Stimulated activated CD8-positive, alpha-beta memory T cell treated with anti-CD3 and anti-CD28 coated beads, Interleukin-15, amount 100 ng/mL, for 48 hours (primary cell): Measurements from ENCODE around the gene ZBTB14.

Experiments used
- DNase-seq, 2 donors: peaks; one replicate each; pipeline ENCODE4 v3.0.0-alpha.2; 2020; ENCODE audit warnings: low read depth in 2 of 2

Gene ZBTB14

DNA sequence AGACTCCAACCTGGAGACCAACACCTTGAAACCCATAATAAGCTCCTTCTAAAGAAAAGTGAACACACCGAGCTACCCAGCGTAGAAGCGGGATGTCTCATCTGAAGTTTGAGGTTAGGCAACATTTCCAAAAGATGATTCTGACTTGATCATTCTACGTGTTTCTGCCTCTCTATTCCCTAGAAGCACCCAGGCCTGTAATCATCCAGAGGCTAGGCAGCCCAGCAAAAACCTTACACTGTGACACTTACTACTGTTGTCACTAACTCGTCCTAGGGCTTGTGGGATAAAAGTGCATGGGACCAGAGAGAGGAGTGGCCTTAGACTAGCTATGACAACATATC is 1.4 kb downstream of the ZBTB14 start:
- no peak for DNase-seq

DNA sequence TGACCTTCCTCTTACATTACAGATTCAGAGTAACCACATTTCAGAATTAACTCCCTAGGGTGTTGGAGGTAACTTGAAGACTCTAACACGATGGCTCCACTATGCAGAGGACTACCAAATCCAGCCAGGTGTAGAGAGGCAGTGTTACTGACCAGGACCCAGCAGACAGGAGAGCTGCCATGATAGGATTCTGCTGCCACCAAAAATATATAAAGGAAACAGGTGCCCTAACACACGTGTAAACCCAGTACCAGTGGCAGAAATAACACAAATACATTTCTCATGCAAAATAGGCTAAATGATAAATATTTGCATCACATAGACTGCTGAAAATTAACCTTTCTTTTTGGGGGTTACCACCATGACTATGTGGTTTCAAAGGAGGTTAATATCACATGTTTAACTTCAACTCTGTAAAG is 7.0 kb downstream of the ZBTB14 start:
- DNase-seq = no peak

DNA sequence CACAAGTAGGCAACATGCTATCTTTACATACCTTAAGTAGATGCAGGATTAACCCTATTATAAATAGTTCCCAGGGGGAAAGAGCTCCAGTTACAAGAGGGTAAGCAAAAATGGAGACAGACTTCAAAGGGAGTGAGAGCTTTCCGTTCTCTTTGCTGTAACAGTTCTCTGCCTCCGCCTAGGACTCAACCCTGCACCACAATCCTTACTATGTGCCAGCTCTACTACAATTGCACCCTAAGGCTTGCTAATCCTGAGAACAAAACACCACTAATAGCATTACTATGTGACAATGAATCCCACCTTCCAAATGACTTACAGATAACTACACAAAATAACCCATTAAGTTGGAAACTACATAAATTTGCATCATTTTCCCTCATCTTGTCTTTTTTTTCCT is 7.7 kb downstream of the ZBTB14 start:
- no peak for DNase-seq

DNA sequence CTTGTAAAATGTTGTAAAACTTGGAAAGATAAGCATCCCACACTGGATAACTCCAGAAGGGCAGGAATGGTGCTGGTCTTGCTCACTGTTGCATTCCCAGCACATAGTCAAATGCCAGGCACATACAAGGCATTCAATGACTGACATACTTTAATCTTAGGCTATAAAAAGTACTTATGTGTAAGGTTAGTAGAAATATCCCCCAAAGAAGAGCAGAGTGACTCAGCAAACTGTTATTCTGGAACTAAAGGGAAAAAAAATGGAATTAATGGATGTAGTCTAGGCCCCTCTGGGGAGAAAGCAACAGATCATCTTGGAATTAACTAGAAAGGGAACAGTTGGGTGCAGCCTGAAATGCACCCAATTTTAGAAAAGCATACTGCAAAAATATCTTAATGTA is 9.0 kb downstream of the ZBTB14 start:
- DNase-seq = no peak

DNA sequence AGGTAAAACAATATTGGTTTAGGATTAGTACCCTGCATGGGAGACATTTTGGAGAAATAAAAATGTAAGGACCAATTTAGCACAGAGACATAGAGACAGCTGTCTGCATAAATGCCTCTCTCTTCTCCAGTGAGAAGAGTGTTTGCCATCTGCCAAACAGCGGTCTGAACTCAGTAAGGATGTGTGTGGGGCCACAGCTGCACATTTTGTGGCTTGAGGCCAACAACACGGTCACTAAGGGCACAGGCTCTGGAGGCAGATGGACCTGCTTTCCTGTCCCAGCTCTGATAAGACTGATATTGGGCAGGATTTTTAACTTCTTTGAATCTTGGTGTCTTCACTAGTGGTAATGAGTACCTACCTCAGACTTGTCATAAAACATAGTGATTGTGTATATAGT is 10.2 kb downstream of the ZBTB14 start:
- DNase-seq = no peak

GRCh38 chr18:5284808-5285207 is 10.7 kb downstream of the ZBTB14 start:
- DNase-seq = no peak

- DNase-seq = no peak
Measured at GRCh38 chr18:5282770-5283169, 12.8 kb downstream of the ZBTB14 start.

DNA sequence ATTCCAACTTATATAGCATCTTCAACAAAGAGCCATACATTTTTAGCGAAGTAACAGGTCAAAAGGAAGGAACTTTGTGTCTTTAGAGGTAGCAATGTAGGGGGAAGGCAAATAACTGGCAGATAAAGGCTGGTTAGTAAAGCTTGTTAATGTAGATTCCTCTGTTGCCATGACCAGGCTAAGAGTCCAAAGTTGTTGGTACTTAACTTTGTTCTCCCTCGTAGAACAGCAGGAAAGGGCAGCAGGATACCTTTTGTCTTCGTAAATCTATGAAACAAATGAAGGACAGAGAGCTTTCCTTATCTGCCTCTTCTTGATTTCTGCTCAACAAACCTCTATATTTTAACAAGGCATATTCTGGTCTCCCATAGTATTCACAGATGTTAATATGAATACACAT is 18.6 kb downstream of the ZBTB14 start:
- DNase-seq = no peak

- no peak for DNase-seq
Measured at GRCh38 chr18:5275872-5276271, 19.7 kb downstream of the ZBTB14 start.

DNA sequence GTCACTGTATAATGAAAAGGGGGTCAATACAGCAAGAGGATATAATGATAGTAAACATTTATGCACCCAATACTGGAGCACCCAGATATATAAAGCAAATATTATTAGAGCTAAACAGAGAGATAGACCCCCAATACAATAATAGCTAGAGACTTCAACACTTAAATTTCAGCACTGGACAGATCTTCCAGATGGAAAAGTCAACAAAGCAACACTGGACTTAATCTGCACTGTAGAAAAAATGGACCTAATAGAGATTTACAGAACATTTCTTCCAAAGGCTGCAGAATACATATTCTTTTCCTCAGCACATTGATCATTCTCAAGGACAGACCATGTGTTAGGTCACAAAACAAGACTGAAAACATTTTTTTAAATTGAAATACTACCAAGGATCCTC is 26.7 kb downstream of the ZBTB14 start:
- no peak for DNase-seq

DNA sequence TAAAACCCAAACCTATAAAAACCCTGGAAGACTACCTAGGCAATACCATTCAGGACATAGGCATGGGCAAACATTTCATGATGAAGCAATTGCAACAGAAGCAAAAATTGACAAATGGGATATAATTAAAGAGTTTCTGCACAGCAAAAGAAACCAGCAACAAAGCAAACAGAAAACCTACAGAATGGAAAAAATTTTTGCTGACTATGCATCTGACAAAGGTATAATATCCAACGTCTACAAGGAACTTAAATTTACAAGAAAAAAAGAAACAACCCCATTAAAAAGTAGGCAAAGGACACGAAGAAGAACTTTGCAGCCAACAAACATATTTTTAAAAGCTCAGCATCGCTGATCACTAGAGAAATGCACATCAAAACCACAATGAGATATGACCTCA is 28.8 kb downstream of the ZBTB14 start:
- no peak for DNase-seq

- DNase-seq = no peak
Measured at GRCh38 chr18:5253910-5254309, 41.6 kb downstream of the ZBTB14 start.

- no peak for DNase-seq
Measured at GRCh38 chr18:5251117-5251516, 44.4 kb downstream of the ZBTB14 start.

DNA sequence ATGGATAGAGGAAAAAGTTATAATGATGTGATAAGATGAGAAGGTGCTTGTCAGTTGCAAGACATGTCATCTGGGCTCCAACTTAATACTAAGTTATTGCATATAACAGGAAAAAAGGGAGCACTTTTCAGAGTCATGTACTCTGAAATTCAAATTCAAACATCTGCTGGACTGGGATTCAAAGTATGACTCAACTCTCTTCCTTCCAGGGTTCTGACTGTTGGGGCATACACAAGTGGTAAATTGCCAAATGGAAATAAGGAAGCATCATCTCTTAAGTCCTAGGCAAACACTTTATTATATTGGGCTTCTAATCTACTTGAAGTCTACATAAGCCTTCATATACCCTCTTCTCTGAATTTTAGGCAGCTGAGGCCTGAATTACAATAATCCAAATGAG is 44.9 kb downstream of the ZBTB14 start:
- DNase-seq = no peak

DNA sequence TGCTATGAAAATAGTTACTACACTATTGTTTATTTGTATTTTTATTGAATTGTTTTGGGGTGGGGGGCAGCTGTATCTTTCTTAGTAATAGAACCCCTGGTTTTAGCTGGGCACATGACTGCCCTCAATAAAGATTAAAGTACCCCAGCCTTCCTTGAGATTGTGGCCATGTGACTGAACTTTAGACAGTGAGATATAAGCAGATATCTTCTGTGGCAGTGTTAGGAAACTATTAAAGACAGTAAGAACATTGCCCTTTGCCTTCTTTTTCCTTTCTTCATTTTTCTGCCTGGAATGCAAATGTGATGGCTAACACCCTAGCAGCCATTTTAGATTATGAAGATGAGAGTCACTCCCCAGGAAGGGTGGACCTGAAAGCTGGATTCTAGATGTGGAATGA is 50.6 kb downstream of the ZBTB14 start:
- DNase-seq = no peak

- no peak for DNase-seq
Measured at GRCh38 chr18:5239447-5239846, 56.1 kb downstream of the ZBTB14 start.
